HG02763 (cell line): ENCODE data around the gene BAG5.
"Not testable (repeated sequence)": the region's sequence is repeated elsewhere in the genome, so short reads cannot be mapped to it uniquely, and the experiment has no call there.

Source experiments
- ATAC-seq: cut with Tn5 transposase; IDR thresholded peaks from one replicate; pipeline ENCODE4 v1.9.1; 2021; ENCODE audit warnings: mild to moderate bottlenecking, moderate library complexity; ENCODE audit not compliant: unreplicated experiment

BAG5 gene

DNA sequence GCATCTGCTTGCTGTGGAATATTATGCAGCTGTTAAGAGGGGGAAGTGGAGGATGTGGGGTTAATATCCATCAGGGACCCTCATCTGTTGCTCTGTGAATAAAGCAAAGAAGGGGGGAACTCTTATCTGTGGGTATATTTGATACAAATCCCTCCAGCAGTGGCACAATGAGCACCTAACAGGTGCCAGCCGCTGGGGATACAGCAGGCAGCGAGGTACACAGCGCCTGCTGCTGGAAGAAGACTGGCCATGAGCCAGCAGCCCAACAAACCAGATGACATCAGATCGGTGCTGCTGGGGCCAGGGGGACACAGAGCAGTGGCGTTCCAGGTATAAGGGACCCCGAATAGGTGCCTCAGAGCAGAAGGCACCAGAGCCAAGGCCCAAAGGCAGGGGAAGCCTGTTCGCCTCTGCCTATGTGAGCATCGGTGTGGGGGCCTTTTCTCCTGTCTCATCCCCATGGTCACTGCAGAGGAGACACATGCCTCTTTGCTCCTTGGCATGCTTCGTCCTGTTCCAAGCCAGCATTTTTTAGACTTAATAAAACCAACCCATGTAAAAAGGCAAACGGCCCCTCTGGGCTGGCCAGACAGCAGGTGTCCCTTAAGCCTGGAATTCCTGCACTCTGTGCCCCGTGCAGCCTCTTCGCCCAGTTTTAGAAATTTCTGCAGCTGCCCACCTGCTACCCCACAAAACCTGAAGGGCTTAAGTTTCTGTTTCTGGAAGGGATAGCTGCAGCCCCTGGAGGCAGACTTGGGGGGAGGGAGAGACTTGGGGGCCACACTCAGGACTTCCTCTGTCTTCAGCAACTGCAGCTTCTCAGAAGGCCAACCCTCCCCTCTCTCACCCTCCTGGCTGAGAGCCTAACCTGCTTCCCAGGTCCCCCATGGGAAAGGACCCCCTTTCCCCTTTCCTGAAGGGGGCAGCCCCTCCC is 38.2 kb downstream of the BAG5 start:
- no peak for ATAC-seq

DNA sequence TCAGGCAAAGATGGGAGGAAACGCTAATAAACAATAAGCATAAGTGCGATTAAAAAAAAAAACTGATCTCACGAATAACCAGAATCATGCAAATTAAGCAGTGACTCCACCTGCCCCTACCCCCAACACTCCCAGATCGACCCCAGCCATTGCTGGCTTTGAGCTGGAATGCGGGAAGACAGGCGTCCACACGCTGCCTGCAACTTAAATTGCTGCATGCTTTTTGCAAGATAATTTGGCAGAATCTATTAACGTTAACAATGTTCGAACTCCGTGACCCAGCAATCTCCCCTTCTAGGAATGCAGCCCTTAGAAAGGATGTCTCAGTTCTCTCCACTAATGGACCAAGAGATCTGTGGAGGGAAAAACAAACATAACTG is 38.9 kb downstream of the BAG5 start:
- no peak for ATAC-seq

GRCh38 chr14:103522649-103523574 is 39.5 kb downstream of the BAG5 start, which contains the start of gene CKB:
CKB (minus strand) TSS chr14:103522830; CDS start chr14:103522493, 337 bp downstream.
- ATAC-seq: no peak

DNA sequence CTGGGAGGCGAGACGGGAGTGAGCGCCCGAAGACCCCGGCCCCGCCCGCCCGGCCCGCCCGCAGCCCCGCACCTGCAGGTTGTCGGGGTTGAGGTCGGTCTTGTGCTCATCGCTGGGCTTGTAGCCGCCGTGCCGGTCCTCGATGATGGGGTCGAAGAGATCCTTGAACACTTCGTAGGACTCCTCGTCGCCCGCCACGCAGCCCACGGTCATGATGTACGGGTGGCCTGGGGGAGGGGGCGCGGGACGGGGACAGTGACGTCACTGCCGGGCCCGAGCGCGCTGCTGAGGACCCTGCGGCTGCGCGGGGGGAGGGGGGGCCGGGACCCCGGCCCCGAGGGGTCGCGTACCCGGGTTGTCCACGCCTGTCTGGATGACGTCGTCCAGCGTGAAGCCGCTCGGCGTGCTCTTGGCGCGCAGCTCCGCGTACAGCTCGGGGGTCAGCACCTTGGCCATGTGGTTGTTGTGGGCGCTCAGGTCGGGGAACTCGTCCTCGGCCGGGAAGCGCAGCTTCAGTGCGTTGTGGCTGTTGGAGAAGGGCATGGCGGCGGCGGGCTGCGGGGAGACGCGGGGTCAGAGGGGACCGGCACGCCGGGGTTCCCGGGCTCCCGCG is 40.4 kb downstream of the BAG5 start:
- ATAC-seq: no peak

DNA sequence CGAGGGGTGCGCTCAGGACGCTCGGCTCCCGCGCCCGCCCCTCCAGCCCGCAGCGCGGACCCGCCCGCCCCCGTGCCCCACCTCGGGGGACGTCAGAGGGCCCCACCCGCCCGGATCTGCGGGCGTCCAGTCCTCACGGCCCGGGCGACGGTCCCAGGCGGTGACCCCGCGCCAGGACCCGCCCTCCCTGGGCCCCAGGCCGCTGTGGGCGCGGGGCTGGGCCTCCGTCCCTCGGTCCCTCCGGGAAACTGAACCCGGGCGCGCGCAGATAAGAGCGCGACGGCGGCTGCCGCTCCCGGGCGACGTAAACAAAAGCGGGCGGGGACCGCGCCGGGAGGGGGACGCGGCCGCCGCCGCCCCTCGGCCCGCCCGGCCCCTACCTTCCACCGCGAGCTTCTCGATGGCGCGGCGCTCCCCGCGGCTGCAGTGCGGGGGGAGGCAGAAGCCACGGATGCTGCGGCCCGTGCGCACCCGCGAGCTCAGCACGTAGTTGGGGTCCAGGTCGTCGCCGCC is 41.0 kb downstream of the BAG5 start:
- no peak for ATAC-seq

DNA sequence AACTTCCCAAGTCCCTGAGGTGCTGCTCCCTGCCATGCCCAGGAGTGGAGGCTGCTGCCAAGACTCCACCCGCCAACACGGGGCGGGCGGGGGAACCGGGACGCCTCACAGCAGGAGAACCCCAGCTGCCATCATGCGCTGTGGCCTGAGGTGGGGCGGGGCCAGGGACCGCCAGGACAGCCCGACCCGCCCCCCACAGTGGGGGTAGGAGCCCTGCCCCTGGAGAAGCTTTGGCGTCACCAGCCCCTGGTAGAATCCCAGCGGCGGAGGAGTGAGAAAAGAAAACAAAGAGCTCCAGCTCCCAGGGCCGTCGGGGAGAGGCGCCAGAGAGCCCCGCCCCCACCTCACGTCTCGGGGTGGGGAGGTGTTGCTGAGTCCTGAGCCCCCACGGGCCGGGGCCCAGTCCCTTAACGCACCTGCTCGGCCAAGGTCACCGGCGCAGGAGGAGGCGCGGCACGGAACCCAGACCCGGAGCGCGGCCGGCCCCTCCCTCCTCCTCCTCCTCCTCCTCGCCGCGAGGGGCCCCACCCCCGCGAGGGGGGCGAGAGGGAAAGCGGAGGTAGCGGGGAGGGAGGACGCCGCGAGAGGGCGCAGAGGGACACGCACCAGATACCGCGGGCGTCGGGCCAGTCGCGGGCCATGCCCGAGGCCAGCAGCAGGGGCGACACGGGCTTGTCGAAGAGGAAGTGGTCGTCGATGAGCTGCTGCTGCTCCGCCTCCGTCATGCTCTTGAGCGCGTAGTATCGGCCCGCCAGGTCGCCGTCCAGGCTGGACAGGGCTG is 41.6 kb downstream of the BAG5 start:
- no peak for ATAC-seq

DNA sequence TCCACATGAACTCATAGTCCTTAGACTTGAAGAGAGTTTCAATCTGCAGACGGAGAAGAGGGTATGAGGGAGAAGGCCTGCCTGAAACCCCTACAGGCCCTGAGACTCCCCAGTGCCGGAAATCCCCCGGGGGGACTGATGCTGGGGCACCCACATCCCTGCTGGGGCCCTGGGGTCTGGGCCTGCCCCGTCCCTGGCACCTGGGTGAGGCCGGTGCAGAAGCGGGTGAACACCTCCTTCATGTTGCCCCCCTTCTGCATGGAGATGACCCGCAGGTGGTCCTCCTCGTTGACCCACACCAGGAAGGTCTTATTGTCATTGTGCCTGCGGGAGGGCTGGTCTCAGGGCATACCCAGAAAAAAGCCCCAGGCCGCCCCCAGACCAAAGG is 42.2 kb downstream of the BAG5 start:
- no peak for ATAC-seq

DNA sequence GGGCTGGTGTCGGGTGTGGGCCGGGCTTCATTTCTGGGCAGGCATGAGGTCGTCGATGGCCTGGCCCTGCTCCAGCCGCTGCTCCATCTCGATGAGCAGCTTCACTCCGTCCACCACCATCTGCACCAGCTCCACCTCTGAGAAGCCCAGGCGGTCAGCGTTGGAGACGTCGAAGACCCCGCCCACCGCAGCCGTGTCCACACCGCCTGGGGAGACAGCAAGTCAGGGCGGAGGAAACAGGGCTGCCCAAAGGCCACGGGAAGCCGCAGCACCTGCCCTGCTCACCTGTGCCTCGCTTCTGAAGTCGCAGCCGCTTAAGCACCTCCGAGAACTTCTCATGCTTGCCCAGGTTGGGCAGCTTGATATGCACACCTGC is 42.6 kb downstream of the BAG5 start:
- no peak for ATAC-seq

GRCh38 chr14:103519043-103519836 is 43.2 kb downstream of the BAG5 start:
- no peak for ATAC-seq

DNA sequence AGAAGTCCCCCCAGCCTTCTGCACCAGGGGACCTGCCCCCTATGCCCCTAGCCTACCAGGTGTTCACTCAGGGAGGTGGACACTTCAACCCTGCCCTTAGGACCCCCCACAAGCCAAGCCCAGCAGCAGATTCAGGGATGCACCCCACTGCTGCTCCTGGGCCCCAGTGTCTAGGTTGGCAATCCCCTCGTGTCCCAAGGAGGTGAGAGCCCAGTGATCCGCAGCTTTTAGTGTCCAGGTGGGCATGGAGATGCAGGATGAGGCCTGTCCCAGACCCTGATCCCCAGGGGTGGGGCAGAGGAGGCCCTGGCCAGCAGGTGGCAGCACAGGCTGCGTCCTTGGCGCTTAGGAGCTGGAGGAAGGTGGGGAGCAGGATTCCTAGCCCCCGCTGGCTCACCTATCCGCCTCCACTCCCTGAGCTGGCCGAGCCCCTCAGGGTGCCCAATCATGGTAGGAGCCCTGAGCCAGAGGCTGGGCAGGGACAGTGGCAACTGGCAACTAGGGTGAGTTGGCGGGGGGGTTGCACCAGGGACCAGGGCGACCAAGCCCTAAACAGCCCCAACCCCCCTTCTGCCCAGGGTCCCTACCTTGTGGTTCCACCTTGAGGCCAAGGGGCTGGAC is 43.9 kb downstream of the BAG5 start:
- no peak for ATAC-seq

DNA sequence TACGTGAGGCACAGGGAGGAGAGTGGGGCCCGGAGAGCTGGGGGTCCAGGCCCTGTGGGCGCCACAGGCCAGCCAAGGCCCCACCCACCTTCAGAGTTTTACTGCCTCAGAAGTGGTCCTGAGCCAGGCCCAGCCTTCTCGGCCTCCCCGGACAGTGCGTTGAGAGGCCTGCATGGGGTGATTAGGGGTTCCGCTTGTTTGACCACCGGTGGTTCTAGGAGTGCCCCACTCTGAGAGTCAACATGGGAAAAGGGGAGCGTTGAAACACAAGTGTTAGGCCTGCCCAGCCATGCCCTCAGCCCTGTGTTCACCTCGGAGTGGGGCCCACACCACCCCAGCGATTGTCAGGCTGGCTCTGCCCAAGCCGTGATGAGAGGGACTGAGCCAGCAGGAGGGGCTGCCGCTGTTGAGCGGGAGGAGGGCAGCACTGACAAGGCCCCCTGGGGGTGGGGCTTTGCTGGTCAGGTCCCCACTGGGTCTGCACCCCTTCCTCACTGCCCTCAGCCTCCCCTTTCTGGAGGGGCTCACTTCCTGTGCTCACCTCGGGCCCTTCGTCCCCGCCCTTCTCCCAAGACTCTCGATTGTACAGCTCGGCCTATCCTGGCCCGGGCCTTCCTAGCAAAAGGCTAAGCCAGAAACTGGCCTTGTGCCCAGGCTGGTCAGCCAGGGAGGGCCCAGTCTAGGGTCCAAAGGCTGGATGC is 44.6 kb downstream of the BAG5 start:
- ATAC-seq: no peak

GRCh38 chr14:103517174-103517566 is 45.3 kb downstream of the BAG5 start:
- no peak for ATAC-seq

DNA sequence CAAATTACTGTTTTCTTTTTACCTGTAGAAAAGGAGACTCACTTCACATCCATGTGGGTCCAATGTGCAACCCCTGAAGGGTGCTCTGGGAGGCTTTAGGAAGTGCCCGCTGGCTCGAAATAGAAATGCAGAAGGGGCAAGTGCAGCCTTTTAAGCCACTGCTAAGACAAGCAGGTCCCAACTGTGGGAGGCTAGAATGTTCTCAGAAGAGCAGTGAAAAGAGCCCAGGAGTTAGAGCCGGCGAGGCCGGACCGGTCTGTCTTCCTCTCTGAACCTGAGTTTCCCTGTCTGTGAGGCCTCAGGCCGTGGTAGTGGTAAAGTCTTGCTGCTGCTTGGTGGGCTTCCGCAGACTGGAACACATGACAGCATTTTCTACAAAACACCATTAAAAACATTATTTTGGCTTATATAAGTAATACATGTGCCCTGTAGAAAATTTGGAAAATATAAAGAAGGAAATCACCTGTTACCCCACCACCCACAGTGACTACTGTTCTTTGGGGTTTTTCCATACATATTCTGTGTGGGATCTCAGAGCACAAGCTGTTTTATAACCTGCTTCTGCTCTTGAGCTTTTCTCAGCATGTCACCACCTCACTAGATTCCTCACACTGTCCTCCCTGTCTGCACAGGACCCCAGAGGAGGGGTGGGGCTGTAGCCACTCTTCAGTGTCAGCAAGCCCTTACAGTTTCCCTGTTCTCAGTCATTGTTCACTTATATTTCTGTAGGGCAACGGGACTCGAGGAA is 45.9 kb downstream of the BAG5 start:
- ATAC-seq: no peak

DNA sequence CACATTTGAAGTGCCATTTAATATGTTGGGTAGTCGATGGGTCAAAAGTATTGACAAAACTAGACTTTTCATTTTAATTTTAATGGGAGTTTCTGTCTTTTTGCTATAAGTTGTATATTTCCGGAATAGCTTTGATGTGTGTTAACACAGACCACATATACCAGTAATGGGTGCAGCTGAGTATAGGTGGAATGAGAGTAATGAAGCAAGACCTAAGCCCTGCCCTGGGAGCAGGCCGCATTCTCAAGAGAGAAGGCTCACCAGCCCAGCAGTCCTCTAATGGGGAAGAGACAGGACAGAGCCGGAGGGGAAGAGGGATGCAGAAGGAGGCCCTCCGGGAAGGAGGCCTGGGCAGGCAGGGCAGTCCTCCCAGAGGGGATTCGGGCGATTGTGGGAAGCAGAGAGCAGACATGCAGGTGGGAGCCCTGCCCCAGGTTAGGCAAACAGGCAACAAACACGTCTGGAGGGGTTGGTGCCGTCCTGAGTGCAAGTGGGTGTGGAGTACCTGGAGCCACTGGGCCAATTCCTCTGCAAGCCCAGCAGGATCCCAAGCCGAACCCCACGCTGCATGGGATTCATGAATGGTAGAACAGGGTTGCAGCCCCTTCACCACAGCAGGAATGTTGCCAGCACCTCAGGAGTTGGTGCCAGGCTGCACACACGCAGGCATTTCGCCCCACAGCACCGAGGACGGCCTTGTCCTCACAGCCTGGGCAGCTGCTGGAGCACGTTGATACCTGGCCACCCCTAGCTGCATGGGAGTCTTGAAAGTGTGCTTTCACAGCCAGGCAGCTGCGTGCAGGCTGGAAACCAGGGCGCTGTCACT is 47.6 kb downstream of the BAG5 start:
- no peak for ATAC-seq

DNA sequence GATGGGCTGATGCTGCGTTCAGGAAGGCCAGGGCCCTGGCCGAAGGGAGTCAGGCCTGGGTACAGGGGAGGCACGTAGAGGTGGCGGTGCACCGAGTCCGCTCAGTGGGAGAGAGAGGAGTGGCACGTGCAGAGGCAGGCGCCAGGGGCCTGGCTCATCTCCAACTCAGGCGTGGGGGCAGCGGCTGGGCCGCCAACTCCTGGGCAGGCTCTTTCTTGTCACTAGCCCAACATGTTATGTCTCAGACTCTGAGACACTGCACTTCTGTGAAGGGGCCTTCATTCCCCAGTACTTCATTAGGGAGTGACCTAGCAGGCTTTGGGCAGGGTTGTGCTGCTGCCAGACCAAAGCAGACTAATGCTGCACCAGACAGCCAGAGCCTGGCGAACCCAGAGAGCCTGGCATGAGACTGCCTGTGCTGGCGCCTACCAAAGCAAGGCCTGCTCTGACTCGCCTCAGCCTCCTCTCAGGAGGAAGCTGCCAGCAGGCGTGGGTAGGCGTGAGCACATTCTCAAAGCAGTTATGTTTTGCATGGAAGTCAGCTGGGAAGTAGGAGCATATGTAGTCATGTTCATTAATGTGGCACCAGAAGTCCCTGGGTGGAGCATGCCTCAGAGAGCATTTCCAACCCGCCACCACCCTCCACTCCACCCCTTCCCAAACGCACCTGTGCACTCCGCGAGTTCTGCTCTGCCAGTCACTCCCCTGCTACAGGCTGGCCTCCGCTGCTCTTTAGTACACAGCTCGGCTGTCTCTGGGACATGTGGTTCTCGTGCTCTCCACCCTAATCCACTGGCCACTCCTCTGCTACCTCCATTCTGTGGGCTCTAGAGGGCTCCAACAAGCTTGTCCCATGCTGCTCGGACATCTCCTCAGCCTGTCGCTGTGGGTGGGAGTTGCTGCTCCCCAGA is 49.5 kb downstream of the BAG5 start:
- ATAC-seq: no peak

GRCh38 chr14:103512180-103512579 is 50.3 kb downstream of the BAG5 start:
- not testable (repeated sequence) for ATAC-seq
